H1 (cell line): ENCODE measurements around the gene RER1.

Experiments
- BRCA1 ChIP-seq: IDR thresholded peaks from 2 replicates; pipeline ENCODE4 v1.6.1; 2012; ENCODE audit warnings: low read depth, low read length, improper control_type of control experiment
- JUND ChIP-seq: IDR thresholded peaks from 2 replicates; pipeline ENCODE4 v1.6.1; 2011; ENCODE audit warnings: mild to moderate bottlenecking, improper control_type of control experiment, low read length
- MAFK ChIP-seq: IDR thresholded peaks from 2 replicates; pipeline ENCODE4 v1.6.1; 2012; ENCODE audit warnings: low read depth, mild to moderate bottlenecking, improper control_type of control experiment, low read length
- POLR2A ChIP-seq, 2 experiments: IDR thresholded peaks; 1 replicate in 1 of 2; 2 replicates in 1 of 2; pipeline ENCODE4 v1.6.1; 2011; ENCODE audit warnings: low read depth in 2 of 2, low read length in 2 of 2, mild to moderate bottlenecking in 2 of 2; ENCODE audit errors: control extremely low read depth in 1 of 2
- POLR2AphosphoS5 ChIP-seq: IDR thresholded peaks from 2 replicates; pipeline ENCODE4 v1.6.1; 2011; ENCODE audit warnings: low read depth, low read length
- SIX5 ChIP-seq: IDR thresholded peaks from 2 replicates; pipeline ENCODE4 v1.6.1; 2011; ENCODE audit warnings: mild to moderate bottlenecking, low read depth, low read length
- TF ChIP-seq, protein P1 (sequence below), 3 experiments: IDR thresholded peaks; 1 replicate in 2 of 3; 2 replicates in 1 of 3; pipeline versions ENCODE4 v1.5.1 to v1.6.1; 2011; ENCODE audit warnings: low read length in 3 of 3, mild to moderate bottlenecking in 3 of 3, inconsistent platforms in 2 of 3, low read depth in 1 of 3, moderate library complexity in 1 of 3; ENCODE audit not compliant: insufficient read depth in 1 of 3; ENCODE audit errors: control extremely low read depth in 1 of 3
- TF ChIP-seq, protein P2 (sequence below): IDR thresholded peaks from 2 replicates; pipeline ENCODE4 v1.6.1; 2012; ENCODE audit warnings: inconsistent platforms
- TF ChIP-seq, protein P3 (sequence below): IDR thresholded peaks from 2 replicates; pipeline ENCODE4 v1.6.1; 2011; ENCODE audit warnings: low read length, improper control_type of control experiment

DNA sequence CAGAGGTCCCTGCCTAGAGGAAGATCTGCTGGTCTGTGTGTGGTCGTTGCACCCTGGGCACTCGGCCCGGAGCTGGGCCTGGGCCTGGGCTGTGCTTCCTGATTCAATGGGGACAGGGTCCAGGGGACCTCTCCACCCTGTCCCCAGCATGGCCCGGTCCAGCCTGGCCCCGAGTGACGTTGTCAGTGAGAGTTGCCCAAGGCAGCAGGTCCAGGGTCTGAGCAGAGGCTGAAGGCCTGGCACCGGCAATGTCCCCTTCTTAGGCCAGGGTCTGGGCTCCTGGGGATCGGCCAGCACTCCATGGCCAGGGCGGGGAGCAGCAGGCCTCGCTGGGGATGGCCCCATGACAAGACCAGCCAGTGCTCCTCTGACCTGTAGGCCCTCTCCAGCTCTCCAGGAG is 36.3 kb downstream of the RER1 start:
- TF ChIP-seq, protein P1, sequence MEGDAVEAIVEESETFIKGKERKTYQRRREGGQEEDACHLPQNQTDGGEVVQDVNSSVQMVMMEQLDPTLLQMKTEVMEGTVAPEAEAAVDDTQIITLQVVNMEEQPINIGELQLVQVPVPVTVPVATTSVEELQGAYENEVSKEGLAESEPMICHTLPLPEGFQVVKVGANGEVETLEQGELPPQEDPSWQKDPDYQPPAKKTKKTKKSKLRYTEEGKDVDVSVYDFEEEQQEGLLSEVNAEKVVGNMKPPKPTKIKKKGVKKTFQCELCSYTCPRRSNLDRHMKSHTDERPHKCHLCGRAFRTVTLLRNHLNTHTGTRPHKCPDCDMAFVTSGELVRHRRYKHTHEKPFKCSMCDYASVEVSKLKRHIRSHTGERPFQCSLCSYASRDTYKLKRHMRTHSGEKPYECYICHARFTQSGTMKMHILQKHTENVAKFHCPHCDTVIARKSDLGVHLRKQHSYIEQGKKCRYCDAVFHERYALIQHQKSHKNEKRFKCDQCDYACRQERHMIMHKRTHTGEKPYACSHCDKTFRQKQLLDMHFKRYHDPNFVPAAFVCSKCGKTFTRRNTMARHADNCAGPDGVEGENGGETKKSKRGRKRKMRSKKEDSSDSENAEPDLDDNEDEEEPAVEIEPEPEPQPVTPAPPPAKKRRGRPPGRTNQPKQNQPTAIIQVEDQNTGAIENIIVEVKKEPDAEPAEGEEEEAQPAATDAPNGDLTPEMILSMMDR (IDR thresholded peaks at IDR 0.05; ENCODE audit: control extremely low read depth in 1 of 3, insufficient read depth in 1 of 3, low read depth in 1 of 3, low read length in 3 of 3), result no peak
- no peak for TF ChIP-seq SIX5
- TF ChIP-seq POLR2AphosphoS5, result no peak
- no peak for TF ChIP-seq POLR2A (IDR thresholded peaks at IDR 0.05; ENCODE audit: control extremely low read depth in 1 of 2, low read depth in 2 of 2, low read length in 2 of 2)
- TF ChIP-seq, protein P2, sequence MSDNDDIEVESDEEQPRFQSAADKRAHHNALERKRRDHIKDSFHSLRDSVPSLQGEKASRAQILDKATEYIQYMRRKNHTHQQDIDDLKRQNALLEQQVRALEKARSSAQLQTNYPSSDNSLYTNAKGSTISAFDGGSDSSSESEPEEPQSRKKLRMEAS, result no peak
- no peak for TF ChIP-seq BRCA1
- TF ChIP-seq JUND, result no peak
- TF ChIP-seq, protein P3, sequence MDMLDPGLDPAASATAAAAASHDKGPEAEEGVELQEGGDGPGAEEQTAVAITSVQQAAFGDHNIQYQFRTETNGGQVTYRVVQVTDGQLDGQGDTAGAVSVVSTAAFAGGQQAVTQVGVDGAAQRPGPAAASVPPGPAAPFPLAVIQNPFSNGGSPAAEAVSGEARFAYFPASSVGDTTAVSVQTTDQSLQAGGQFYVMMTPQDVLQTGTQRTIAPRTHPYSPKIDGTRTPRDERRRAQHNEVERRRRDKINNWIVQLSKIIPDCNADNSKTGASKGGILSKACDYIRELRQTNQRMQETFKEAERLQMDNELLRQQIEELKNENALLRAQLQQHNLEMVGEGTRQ, result no peak
- no peak for TF ChIP-seq MAFK
